NCI-H2081 (cell line): ENCODE data around the gene LRRC39.

ENCODE experiments used
- DNase-seq, 2 experiments: peaks; one replicate each; lab custom pipeline; 2025; lab: John Stamatoyannopoulos, UW

The LRRC39 gene

DNA sequence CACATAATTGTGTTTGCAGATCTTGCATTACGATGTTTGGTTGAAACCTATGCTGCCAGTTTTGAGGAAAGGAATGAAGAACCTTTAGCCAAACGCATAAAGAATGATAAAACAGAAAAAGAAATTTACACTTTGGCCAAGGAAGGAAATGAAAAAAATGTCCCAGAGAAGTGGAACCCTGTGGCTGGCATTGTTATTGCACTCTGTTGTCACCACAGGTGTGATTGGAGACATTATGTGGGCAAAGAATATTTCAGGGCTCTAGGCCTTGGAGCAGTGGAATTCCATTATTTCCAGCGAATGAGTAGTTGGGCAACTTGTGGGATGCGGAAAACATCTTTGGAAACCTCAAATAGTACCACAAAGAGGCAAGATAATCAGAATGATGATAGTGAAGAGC, 30.2 kb downstream of the LRRC39 start:
- DNase-seq, result no peak

GRCh38 chr1:100146958-100147357, 31.1 kb downstream of the LRRC39 start:
- DNase-seq, result no peak

GRCh38 chr1:100145116-100145515, 32.9 kb downstream of the LRRC39 start:
- no peak for DNase-seq

- no peak for DNase-seq
These were observed 35.7 kb downstream of the LRRC39 start for GRCh38 chr1:100142343-100142742.

DNA sequence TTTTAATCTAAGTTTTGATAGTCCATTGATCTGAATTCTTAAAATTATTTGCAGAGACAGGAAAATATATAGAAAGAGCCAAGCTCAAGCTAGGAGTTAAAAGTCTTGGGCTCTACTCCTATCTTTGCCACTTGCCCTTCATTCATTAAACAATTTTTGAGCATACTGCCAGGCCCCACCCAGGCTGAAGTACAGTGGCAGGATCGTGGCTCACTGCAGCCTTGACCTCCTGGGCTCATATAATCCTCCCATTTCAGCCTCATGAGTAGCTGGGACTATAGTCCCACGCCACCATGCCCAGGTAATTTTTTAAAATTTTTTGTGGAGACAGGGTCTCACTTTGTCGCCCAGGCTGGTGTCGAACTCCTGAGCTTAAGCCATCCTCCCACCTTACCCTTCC, 36.9 kb downstream of the LRRC39 start:
- no peak for DNase-seq

DNA sequence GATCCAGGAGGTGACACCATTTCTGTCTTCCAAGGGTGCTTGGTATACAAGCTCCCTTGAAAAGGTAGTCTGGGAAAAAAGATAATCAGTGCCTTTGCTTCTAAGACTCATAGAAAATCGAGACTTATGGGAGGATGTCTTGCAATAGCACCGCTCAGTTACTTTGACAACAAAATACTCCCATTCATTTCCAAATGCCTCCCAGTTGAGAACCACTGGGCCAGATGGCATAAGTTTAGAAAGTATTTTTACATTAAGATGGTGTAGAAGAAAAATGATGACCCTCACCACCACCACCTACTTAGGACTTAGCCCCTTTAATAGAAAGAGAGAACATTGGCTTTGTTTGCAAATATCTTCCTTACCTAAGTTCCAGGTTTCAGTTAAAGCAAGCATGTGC, 40.5 kb downstream of the LRRC39 start:
- DNase-seq, result no peak

DNA sequence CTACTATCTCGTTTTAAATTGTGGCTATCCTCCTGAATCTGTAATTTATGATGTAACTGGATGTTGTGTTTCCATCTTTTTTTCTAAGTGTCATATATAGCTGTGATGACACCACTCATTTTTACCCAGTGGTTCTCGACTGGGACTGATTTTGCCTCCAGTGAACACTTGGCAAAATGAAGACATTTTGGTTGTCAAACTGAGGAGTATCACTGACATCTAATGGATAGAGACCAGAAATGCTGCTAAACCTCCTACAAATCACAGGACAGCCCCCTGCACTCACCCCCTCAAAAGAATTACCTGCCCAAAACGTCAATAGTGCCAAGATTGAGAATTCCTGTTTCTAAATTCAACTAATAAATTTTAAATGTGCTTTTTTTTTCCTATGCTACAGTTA, 43.2 kb downstream of the LRRC39 start:
- no peak for DNase-seq

DNA sequence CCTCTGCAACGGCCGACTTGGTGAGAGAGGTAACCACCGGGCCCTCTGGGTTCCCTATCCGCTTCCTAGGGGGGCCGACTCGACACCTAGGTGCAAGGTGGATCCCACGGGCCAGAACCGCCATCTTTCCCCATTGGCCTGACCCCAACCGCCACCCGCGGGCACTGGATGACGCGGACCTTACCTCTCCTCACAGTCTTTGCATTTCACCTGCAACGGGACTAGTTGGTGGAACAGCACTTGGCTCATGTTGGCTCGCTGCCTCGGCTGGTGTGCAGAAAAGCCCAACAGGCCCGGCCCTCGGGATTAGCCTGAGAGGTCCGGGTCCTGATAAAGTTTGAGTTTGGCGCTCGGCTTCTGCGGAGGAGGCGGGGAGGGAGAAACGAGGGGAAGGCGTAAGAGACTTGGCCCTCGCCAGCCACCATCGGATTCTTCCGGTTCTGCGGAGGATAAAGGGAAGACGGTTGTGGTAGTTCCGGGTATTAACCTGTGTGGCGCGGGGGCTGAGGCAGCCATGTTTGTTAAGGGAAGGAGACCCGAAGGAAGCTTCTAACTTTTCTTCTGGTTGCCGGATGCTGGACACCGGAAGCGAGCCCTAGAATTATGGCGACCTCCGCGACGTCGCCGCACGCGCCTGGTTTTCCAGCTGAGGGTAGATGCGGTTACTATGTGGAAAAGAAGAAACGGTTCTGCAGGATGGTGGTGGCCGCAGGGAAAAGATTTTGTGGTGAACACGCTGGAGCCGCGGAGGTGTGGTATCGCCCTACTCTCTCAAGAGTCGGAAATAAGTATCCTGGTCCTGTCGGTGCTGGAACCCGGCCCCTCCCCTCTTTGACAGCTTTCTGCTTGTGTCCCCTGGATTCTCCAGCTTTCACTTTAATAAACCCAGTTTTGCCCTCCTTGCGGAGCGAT, 45.2 kb downstream of the LRRC39 start, which contains the start of the genes SASS6 and TRMT13:
Gene SASS6 (minus strand): TSS at position 365 of the 912 bp plus-strand sequence. CDS start 116 bp downstream, at position 249.
Gene TRMT13 (plus strand): TSS at position 598 of the 912 bp plus-strand sequence. CDS start 6 bp downstream, at position 604.
- DNase-seq, result peak; percentile 89 to 96

DNA sequence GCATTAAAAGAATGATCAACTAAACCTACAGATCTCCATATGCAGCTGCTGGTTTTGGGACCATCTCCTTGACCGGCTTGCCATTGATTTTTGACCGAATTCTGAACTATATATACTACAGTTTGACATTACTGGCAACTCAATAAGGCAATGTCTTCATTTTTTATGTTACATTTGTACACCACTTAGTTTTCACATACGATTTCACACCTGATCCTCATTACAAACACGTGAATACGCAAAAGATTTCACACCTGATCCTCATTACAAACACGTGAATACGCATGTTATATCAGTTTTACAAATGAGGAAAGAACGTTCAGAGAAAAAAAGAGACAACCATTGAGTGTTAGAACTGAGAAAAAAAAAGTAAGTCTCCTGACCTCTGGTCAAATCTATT, 46.4 kb downstream of the LRRC39 start:
- no peak for DNase-seq

DNA sequence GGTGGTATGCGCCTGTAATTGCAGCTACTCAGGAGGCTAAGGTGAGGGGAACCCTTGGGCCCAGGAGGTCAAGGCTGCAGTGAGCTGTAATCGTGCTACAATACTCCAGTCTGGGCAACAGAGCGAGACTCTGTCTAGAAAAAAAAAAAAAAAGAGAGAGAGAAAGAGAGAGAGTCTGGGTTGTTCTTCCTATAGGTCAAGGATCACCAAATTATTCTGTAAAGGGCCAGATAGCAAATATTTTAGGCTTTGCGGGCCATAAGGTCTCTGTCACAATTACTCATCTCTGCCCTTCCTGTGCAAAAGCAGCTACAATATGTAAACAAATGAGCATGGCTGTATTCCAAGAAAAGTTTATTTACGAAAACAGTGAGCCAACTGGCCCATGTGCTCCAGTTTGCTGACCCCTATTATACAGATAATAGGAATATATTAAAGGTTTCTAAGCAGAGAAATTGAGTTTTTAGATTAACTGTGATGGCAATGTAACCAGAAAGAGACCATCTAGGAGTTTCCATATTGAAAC, 47.4 kb downstream of the LRRC39 start:
- DNase-seq, result no peak

GRCh38 chr1:100127226-100127625, 50.8 kb downstream of the LRRC39 start:
- DNase-seq, result no peak

DNA sequence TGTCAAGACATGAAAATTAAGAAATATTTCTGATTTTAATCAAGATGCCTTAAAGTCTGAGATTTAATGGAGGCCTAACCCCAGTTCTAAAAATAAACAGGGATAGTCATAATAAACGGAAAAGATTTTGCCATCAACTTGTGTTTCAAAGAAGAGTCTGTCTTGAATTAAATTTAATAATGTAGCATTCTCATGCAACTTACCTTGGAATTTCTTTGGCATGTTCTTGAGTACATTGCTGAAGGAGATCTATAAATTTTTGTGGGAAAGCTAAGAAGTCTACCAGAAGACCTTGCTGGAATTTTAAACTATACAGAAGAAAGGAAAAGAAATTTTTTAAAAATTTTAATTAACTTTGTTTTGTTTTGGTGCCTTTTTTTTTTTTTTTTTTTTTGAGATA, 55.9 kb downstream of the LRRC39 start:
- no peak for DNase-seq

- no peak for DNase-seq
These were observed 62.5 kb downstream of the LRRC39 start for GRCh38 chr1:100115524-100115923.

DNA sequence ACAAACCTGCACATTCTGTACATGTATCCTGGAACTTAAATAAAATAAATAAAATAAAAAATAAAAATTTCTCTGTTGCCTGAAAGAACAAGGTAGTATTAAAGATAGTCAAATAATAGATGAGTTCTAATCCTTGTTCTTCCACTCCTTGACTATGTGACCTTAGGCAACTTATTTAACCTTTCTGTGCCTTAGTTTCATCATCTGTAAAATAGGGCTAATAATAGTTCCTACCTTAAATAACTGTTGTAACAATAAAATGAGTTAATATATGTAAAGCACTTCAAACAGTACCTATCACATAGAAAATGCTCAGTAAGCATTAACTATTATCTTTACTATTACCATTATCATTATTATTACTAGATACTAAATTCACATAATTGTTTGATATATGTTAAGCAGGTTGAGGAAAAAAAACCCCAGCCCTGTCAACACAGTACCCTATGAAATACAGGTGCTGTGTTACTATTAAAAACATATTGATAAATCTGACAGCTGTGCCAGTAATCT, 68.4 kb downstream of the LRRC39 start:
- no peak for DNase-seq

DNA sequence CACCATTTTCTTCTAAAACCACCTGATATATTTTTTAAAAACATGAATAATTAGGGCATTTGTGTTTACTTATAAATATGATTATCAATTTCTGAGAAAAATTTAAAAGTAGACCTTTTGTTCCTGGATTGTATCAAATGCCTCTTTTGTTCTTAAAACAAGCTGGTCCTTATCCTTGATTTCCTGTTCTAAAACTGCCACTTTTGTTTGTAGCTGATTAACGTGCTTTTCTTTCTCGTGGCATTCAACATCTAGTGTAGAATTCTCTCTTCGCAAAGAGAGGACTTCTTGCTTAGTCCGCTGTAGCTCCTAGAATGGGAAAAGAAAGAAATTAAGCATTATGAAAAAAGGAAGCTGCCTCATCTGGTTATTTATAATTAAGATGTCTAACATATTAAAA, 70.4 kb downstream of the LRRC39 start:
- no peak for DNase-seq

- DNase-seq, result no peak
These were observed 76.5 kb downstream of the LRRC39 start for GRCh38 chr1:100101564-100101963.

DNA sequence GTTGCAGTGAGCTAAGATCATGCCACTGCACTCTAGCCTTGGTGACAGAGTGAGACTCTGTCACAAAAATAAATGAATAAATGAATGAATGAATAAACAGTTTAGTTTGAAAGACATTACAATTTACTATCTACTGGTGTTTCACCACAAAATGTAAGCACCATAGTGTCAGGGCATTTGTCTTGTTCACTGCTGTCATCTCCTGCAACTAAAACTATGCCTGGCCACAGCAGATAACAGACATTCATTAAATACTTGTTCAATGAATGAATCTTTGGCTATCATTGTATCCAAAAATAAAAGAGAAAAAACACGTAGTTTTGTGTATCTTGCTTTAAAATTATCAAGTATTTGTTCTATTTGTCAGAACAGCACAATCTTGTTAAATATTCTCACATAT, 77.9 kb downstream of the LRRC39 start:
- no peak for DNase-seq
